ENCODE results near the gene ATG13.

DNA sequence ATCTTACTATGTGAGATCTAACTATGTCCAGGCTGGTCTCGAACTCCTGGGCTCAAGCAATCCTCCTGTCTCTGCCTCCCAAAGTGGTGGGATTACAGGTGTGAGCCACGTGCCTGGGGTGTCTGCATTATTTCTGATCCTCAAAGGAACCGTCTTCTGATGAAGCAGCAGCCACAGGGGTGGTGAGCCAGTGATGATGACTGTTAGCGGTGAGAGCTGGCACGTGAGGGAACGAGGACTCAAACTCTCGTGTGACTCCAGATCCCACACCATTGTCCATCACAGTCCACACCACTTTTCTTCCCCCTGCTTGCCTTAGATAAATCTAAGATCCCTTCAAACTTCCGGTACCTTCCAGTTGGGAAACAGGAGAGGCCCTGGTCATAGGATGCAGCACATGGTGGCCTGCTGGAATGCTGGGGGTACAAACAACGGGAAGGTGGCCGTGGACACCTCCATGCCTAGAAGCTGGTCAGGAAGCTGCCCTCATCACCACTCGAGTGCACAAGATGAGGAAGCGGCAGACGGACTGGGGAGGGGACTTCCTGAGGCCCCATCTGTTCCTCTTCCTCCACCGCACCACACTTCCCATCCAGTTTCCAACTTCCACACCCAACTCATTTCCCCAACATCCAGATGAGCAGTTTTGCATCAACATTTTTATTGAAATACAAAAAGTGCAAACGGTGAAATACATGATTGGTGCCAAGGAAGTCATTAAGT lies 59.2 kb downstream of the ATG13 start:
- TF ChIP-seq POLR2AphosphoS5 (IDR thresholded peaks at IDR 0.05; ENCODE audit: low read depth, low read length) (no peak), SIN3A (IDR thresholded peaks at IDR 0.05; ENCODE audit: borderline replicate concordance, insufficient read depth, low read length) (no peak), TAF1 (IDR thresholded peaks at IDR 0.05; ENCODE audit: borderline replicate concordance, insufficient read depth, low read length) (no peak), FOXP2 (optimal IDR thresholded peaks at IDR 0.05; ENCODE audit: borderline replicate concordance, extremely low read depth, extremely low read length, insufficient read depth) (no peak)
- TF ChIP-seq, protein P1, sequence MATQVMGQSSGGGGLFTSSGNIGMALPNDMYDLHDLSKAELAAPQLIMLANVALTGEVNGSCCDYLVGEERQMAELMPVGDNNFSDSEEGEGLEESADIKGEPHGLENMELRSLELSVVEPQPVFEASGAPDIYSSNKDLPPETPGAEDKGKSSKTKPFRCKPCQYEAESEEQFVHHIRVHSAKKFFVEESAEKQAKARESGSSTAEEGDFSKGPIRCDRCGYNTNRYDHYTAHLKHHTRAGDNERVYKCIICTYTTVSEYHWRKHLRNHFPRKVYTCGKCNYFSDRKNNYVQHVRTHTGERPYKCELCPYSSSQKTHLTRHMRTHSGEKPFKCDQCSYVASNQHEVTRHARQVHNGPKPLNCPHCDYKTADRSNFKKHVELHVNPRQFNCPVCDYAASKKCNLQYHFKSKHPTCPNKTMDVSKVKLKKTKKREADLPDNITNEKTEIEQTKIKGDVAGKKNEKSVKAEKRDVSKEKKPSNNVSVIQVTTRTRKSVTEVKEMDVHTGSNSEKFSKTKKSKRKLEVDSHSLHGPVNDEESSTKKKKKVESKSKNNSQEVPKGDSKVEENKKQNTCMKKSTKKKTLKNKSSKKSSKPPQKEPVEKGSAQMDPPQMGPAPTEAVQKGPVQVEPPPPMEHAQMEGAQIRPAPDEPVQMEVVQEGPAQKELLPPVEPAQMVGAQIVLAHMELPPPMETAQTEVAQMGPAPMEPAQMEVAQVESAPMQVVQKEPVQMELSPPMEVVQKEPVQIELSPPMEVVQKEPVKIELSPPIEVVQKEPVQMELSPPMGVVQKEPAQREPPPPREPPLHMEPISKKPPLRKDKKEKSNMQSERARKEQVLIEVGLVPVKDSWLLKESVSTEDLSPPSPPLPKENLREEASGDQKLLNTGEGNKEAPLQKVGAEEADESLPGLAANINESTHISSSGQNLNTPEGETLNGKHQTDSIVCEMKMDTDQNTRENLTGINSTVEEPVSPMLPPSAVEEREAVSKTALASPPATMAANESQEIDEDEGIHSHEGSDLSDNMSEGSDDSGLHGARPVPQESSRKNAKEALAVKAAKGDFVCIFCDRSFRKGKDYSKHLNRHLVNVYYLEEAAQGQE (IDR thresholded peaks at IDR 0.05; ENCODE audit: insufficient read depth in 1 of 2, low read depth in 2 of 2, low read length in 2 of 2), result no peak

Measured in PFSK-1 (cell line).